HG02981 (cell line): ENCODE results near the gene LIMS2.

Source experiments
- ATAC-seq: cut with Tn5 transposase; IDR thresholded peaks from one replicate; pipeline ENCODE4 v1.9.1; 2021; ENCODE audit warnings: mild to moderate bottlenecking, moderate library complexity; ENCODE audit not compliant: unreplicated experiment

LIMS2 gene

GRCh38 chr2:127659408-127660290 lies 15.7 kb downstream of the LIMS2 start:
- ATAC-seq, result no peak

DNA sequence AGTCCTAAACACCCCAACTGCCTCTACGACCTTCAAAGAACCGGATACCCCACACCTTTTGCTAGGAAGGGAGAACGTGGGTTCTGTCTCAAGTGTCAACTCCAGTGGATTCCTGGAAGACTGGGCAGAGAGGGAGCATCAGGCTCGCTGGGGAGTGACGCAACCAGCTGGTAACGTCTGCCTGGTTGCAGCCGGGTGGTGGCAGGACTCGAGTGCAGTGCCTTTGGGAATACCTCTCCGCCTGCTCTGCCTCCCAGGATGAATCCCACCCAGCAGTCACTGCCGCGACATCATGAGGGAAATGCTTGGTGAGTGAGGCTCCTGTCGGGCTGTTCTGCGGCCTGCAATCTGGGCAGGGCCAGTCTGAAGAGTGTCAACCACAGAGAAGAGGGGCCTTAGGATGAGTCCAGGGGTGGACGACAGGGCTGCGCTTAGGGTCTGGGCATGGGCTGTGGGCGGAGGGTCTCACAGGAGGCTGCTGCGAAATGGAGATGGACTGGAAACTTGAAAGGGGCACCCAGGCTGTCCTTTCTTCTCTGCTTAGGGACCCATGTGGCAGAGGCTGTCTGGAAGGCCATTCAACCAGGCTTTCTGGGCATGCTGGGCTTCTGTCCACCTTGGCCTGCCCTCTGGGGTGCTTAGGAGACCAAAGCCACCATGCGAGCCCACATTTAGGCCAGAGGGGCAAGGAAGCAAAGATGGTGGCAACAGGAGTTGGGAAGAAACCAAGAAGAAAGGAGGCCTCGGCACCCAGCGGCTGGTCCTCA lies 16.5 kb downstream of the LIMS2 start:
- no peak for ATAC-seq

- ATAC-seq, result no peak
These were observed 17.2 kb downstream of the LIMS2 start for GRCh38 chr2:127658146-127658545.

DNA sequence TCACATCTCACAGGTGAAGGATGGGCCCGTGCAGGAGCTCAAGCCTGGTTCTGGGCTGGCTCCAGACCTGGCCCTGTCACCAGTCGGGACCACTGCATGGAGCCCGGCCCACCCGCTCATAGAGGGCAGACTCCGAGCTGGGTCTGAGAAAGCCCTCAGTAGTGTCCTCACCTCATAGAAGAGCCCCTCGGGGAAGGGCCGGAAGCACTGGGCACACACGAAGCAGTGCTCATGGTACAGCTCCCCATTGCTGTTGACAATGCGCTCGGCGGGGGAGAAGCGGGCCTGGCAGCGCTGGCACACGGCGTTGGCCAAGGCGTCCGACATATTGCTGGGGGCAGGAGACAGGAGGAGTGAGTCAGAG lies 18.1 kb downstream of the LIMS2 start:
- no peak for ATAC-seq

DNA sequence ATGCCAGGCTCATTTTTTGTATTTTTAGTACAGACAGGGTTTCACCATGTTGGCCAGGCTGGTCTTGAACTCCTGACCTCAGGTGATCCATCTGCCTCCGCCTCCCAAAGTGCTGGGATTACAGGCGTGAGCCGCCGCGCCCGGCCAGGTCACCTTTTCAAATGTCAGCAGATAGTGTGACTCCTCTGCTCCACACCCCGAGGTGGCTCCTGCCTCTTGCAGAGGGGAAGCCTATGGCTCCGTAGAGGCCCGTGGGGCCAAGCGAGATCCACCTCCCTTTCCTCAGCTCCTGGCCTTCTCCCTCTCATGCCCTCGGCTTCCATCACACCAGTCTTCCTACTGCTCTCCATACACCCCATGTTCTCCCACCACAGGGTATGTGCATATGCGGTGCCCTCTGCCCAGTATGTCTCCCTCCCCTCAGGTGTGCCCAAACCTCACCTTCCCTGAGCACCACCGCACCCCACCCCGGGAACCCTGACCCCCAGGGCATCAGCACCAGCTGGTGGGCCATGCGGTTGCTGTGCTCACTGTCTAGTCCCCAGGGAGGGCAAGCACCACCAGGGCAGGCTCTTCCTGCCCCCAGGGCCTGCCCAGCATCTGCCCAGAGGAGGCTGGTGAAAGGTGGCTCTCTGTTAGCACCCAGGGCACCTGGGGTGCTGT lies 18.6 kb downstream of the LIMS2 start:
- no peak for ATAC-seq

GRCh38 chr2:127655209-127656073 lies 19.9 kb downstream of the LIMS2 start:
- no peak for ATAC-seq

GRCh38 chr2:127654838-127655175 lies 20.5 kb downstream of the LIMS2 start:
- ATAC-seq, result no peak

DNA sequence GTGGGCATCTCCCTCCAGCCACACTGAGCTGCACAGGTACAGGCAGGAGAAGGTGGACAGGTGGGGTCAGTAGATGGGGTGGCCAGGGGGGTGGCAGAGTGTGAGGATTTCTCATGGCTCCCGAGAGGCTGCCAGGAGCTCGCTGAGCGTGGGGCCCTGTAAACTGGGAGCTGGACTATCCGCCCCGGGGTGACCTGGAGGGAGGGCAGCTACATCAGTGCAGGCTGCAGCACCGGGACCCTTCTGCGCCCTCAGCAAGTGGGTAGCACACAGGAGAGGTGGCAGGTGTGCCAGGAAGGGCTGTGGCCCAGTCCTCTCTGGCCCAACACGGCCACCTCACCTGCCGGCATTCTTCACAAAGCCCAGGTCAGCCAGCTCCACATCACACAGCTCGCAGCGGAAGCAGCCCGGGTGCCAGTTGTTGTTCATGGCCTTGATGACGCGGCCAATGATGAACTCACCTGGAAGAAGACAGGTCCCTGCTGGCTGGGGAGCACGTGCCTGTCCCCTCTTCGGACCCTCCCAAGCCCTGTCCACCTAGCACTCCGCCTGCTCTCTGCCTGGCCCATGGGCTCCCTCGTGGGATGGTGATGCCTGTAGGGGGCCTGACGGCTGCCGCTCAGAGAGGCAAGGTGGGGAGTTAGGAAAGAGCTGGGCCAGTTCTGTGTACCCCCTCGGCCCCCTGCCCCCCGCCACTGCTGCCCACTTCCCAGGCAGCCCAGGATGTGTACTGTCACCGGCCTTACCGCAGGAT lies 21.1 kb downstream of the LIMS2 start:
- ATAC-seq, result no peak

DNA sequence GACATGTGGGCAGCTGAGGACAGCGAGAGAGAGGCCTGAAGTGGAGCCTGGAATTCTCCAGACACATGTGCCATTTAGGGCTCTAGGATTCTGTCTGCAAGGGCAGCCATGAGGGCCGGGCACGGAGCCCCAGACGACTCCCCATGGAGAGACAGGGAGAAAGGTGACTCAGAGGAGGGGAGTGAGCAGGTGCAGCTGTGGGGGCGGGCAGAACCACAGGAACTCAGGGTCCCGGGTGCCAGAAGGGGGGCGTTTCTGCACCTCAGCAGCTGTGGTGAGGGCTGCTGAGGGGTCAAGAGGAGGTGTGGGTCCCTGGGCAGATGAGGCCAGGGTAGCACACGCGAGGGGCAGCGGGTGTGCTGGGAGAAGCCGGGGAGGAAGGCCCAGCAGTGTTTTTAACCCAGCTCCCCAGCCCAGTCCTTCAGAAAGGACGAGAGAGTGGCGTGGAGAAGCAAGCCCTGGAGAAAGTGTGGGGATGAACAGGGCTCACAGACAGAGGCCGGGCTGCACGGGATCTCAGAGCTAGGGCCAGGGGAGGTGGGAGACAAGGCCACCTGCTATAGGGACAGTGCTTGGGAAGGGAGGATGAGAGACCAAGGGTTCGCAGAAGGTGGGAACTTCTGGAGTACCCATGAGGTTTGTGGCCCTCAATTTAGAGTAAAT lies 21.8 kb downstream of the LIMS2 start:
- ATAC-seq, result no peak

DNA sequence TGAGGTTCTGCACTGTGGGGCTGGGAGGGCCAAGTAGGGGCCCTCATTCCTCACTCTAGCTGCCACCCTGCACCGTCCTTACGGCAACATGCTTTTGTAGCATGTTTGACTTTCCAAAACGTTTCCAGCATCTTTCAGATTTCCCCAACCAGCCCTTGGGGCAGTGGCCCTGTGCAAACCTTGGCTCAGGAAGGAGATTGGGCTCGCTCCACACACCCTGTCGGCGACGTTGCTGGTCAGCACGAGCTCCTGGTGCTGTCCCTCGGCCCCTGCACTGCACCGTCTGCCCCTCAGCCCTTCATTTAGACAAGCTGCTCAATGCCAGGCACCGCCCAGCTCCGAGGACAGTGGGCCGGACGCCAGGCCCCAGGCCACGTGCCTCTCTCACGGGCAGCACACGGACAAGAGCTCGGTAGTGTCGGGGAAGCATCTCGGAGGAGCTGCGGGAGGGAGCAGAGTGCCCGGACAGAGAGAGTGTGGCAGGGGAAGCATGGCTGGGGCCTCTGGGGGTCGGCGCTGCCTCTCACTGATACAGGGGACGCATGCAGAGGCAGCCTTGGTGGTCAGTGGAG lies 22.5 kb downstream of the LIMS2 start:
- no peak for ATAC-seq

GRCh38 chr2:127651971-127652550 lies 23.3 kb downstream of the LIMS2 start:
- no peak for ATAC-seq

DNA sequence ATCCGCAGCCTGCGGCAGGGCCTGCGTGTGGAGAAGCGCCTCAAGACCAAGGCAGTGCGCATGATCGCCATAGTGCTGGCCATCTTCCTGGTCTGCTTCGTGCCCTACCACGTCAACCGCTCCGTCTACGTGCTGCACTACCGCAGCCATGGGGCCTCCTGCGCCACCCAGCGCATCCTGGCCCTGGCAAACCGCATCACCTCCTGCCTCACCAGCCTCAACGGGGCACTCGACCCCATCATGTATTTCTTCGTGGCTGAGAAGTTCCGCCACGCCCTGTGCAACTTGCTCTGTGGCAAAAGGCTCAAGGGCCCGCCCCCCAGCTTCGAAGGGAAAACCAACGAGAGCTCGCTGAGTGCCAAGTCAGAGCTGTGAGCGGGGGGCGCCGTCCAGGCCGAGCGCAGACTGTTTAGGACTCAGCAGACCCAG lies 23.9 kb downstream of the LIMS2 start:
- ATAC-seq, result no peak

GRCh38 chr2:127650785-127651380 lies 24.4 kb downstream of the LIMS2 start:
- ATAC-seq, result no peak

- peak; percentile 11 for ATAC-seq
These were observed 25.1 kb downstream of the LIMS2 start for GRCh38 chr2:127650041-127650784.

DNA sequence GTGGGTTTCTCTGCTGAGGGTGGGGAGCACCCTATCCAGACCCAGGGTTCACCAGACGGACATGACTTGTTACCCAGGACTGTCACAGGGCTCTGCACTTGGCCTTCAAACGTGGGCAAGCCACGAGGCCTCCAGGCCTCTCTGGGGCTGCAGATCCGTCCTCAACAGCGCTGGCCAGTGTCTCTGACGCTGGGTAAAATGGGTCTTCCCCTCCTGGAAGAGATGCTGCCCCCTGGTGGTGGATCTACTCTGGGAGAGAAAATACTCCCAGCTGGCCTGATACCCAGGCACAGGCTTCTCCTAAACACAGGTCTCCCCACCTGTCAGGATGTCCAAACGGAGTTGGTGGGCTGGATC lies 25.7 kb downstream of the LIMS2 start:
- ATAC-seq, result peak; percentile 50

- ATAC-seq, result no peak
These were observed 26.2 kb downstream of the LIMS2 start for GRCh38 chr2:127649100-127649611.

GRCh38 chr2:127648321-127648720 lies 27.0 kb downstream of the LIMS2 start:
- no peak for ATAC-seq
